IgD-negative memory B cell (primary cell): ENCODE measurements around the gene OSBPL3. TPM values are rescaled to one million over a fixed set of nuclear protein-coding genes. Genes with fewer than 3 reads are reported as not detected.

ENCODE experiments used
- H3K27ac Mint-ChIP-seq, 3 donors: one replicate each; pipeline ENCODE4 v1.8.0; 2020 to 2022; ENCODE audit warnings: mild to moderate bottlenecking in 3 of 3, mixed read lengths in 3 of 3, moderate library complexity in 1 of 3
- H3K27me3 Mint-ChIP-seq: one replicate; pipeline ENCODE4 v1.8.0; 2021; ENCODE audit warnings: mixed read lengths
- H3K36me3 Mint-ChIP-seq: one replicate; pipeline ENCODE4 v1.8.0; 2020; ENCODE audit warnings: mild to moderate bottlenecking, mixed read lengths
- H3K4me1 Mint-ChIP-seq, 3 donors: one replicate each; pipeline ENCODE4 v1.8.0; 2020 to 2022; ENCODE audit warnings: mixed read lengths in 3 of 3, mild to moderate bottlenecking in 1 of 3
- H3K4me3 Mint-ChIP-seq, 4 donors: one replicate each; pipeline ENCODE4 v1.8.0; 2020 to 2022; ENCODE audit warnings: mild to moderate bottlenecking in 4 of 4, mixed read lengths in 4 of 4, moderate library complexity in 3 of 4
- H3K9me3 Mint-ChIP-seq, 3 donors: one replicate each; pipeline ENCODE4 v1.8.0; 2020 to 2021; ENCODE audit warnings: mixed read lengths in 3 of 3, mild to moderate bottlenecking in 1 of 3
- polyA plus RNA-seq: library from polyadenylated mRNA; unstranded; fragments of 300-500 nt; fragmentation: Illumina TruSeq; gene quantifications from one replicate; pipeline ENCODE4 v1.2.3, GENCODE V29; 2021

OSBPL3 gene
- polyA plus RNA-seq, 1 donor from 2014 or later = 13.0 TPM

DNA sequence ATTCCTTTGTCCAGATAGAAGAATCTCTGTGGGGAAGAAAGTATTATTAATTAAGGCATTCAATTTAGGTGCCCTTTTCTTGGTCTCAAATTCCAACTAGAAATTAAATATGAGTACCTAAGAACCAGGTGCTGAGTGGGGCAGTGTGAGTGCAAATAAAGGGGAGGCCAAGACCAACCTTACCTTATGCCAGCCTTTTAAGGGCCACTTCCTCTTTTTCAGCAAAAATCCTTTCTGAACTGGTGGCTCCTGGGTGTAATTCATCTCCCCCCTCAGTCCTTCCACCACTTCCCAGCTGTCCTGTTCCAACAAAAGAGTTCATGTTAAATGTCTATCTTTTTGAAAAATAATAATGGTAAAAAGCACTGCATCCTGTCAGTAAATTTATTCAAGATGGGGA is 108.2 kb downstream of the OSBPL3 start:
- H3K4me3 Mint-ChIP-seq = no peak overlapping the region
- H3K9me3 Mint-ChIP-seq = no peaks in the 10 kb centered on the region
- H3K36me3 Mint-ChIP-seq = peaks cover 6% of the 10 kb centered on the region
- no peaks in the 10 kb centered on the region for H3K27me3 Mint-ChIP-seq
- peaks cover 14 to 21% (median 15%) of the 10 kb centered on the region in 3 donors for H3K4me1 Mint-ChIP-seq
- H3K27ac Mint-ChIP-seq = peak overlapping the region in 1 of 3 donors; percentile 62

DNA sequence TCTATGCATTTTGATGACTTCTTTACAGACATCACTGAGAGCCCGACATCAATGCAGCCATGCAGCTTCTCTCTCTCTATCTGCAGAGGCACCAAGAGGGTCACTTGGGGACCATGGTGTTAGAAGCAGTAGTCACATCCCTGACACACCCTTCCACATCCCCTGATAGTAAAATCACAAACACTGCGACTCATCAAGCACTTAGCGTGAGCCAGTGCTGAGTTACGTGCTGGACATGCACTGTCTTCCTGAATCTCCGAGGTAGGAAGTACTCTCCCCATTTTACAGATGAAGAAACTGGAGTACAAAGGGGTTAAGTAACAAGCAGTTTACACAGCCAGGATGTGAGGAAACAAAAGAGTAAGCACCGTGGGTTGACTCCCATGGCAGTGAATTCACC is 109.2 kb downstream of the OSBPL3 start:
- H3K4me3 Mint-ChIP-seq = peak overlapping the region in 1 of 4 donors; percentile 23
- H3K27me3 Mint-ChIP-seq = no peaks in the 10 kb centered on the region
- H3K4me1 Mint-ChIP-seq = peaks cover 13 to 20% (median 15%) of the 10 kb centered on the region in 3 donors
- no peaks in the 10 kb centered on the region for H3K9me3 Mint-ChIP-seq
- H3K36me3 Mint-ChIP-seq = peaks cover 6% of the 10 kb centered on the region
- H3K27ac Mint-ChIP-seq = peak overlapping the region in 1 of 3 donors; percentile 82

DNA sequence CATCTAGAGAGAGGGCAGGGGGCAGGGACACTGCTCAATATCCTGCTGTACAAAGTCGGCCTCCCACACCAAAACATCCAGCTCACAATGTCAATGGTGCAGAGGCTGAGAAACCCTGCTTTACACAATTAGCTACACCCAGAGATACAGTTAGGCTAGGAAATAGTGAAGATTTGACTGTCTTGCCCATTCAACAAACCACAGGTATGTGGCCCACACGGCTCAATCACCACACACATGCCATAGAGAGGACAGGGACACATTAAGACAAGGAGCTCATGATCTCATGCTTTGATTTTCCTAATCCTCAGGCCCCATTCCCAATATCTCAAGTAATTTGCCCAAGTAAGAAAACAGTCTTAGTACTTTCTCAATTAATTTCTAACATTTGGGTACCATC is 110.4 kb downstream of the OSBPL3 start:
- Mint-ChIP-seq H3K4me1 (peaks cover 13 to 20% (median 15%) of the 10 kb centered on the region in 3 donors), H3K27me3 (no peaks in the 10 kb centered on the region), H3K27ac (peak overlapping the region in 1 of 3 donors; percentile 25), H3K36me3 (peaks cover 10% of the 10 kb centered on the region), H3K4me3 (no peak overlapping the region), H3K9me3 (no peaks in the 10 kb centered on the region)

DNA sequence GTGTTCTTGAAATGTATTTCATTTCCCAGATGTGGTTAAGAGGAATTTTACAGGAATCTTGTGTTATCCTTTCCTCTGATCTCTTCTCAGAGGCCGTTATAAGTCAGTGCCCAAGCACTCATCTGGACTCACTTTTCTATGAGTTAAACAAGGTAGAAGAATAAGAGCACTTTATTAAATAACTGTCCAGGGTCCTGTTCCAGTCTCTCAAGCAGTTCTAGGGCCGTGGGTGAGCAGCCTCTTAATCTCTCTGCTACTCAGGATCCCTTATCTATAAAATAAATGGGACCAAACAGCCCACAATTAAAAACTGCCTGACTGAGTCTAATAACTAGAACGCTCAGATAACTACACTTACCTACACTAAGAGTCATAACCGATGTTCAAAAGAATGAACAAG is 111.2 kb downstream of the OSBPL3 start:
- Mint-ChIP-seq H3K4me1 (peaks cover 12 to 20% (median 15%) of the 10 kb centered on the region in 3 donors), H3K27me3 (no peaks in the 10 kb centered on the region), H3K4me3 (no peak overlapping the region), H3K36me3 (peaks cover 15% of the 10 kb centered on the region), H3K27ac (no peak overlapping the region), H3K9me3 (no peaks in the 10 kb centered on the region)

DNA sequence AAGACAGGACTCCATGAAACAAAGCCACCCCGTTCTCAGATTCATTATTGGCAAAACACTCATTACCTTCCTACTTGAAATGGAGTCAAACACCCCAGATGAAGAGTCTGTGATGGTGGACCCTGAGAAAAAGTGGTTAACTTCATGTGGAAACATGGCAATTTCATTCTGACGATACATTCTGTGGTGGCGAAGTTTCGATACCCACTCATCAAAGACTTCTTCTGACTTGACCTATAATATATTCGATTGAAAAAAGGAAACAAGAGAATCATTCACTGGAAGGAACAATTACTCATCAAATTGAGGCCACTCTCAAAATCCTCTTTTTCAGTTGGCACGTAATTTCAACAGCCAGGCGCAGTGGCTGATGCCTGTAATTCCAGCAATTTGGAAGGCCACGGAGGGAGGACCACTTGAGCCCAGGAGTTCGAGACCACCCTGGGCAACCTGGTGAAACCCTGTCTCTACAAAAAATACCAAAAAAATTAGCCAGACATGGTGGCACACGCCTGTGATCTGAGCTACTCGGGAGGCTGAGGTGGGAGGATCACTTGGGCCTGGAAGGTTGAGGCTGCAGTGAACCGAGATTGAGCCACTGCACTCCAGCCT is 113.9 kb downstream of the OSBPL3 start:
- Mint-ChIP-seq H3K4me1 (peaks cover 3 to 10% (median 5%) of the 10 kb centered on the region in 3 donors), H3K27me3 (no peaks in the 10 kb centered on the region), H3K4me3 (no peak overlapping the region), H3K9me3 (no peaks in the 10 kb centered on the region), H3K36me3 (peaks cover 25% of the 10 kb centered on the region), H3K27ac (peak overlapping the region in 1 of 3 donors; percentile 65)

DNA sequence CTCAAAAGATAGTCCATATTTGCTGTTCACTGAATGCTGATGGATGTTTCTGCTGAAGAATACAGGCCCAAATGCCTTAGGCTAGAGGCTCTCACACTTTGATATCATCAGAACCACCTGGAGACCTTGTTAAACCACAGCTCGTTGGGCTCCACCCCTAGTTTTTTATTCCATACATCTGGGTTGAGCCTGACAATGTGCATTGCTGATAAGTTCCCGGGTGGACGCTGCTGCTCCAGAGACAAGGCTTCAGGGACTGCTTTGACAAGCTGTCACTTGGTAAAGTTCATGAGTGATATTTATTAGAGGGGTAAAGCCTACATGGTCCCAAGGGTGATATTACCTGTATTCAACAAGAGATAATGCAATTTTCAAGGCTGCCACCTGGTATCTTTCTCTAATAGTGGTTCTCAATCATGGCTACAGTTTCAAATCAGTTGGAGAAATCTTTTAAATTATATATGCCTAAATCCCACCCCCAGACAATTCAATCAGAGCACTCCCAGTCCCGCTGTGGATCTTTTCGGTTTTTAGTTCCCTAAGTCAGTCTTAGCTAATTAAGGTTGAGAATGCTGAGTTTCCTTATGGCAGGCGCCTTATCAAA is 115.7 kb downstream of the OSBPL3 start:
- no peak overlapping the region for H3K27ac Mint-ChIP-seq
- H3K9me3 Mint-ChIP-seq = no peaks in the 10 kb centered on the region
- H3K4me1 Mint-ChIP-seq = peaks cover 0 to 2% (median 0%) of the 10 kb centered on the region in 3 donors
- peaks cover 25% of the 10 kb centered on the region for H3K36me3 Mint-ChIP-seq
- H3K27me3 Mint-ChIP-seq = no peaks in the 10 kb centered on the region
- no peak overlapping the region for H3K4me3 Mint-ChIP-seq

DNA sequence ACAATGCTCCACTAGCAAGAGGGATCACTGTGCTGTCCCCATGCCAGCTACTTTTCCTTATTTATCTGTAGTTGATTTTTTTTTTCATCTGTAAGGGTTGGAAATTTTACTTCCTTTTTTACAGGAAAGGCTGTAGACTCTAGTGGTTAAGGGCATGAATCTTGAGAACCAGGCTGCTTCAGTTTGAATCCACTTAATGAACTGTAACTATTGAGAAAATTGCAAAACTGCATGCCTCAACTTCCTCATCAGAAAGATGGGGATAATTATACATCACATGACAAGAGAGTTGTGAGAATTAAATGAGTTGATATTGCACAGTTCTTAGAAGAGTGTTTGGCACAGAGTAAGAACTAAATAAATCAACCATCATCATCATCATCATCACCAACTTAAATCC is 116.4 kb downstream of the OSBPL3 start:
- H3K36me3 Mint-ChIP-seq = peaks cover 25% of the 10 kb centered on the region
- H3K4me1 Mint-ChIP-seq = peaks cover 0 to 2% (median 0%) of the 10 kb centered on the region in 3 donors

DNA sequence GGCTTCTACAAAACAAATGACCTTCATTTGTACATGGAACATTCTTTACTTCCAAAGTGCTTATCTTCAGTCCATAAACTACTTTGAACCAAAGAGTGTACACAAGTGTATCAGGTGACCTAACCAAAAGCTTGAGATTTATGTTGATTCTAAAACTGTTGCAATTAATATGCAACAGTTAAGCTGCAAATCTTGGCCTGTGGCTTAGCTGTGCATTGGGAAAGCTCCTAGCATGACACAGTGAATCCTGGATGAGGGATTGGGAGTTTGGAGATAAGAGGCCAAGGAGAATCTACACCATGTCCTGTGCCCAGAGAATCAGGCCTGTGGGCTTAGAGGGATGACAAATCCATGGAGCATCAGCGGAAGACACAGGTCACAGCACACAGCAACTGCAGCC is 117.5 kb downstream of the OSBPL3 start:
- no peak overlapping the region for H3K27ac Mint-ChIP-seq
- peaks cover 0 to 3% (median 2%) of the 10 kb centered on the region in 3 donors for H3K4me1 Mint-ChIP-seq
- peak overlapping the region in 1 of 4 donors; percentile 63 for H3K4me3 Mint-ChIP-seq
- no peaks in the 10 kb centered on the region for H3K9me3 Mint-ChIP-seq
- no peaks in the 10 kb centered on the region for H3K27me3 Mint-ChIP-seq
- peaks cover 25% of the 10 kb centered on the region for H3K36me3 Mint-ChIP-seq

More for the DNA sequence above, 116.4 kb downstream of the OSBPL3 start:
- Mint-ChIP-seq H3K4me3 (peak overlapping the region in 1 of 4 donors; percentile 1), H3K9me3 (no peaks in the 10 kb centered on the region), H3K27ac (no peak overlapping the region), H3K27me3 (no peaks in the 10 kb centered on the region)

DNA sequence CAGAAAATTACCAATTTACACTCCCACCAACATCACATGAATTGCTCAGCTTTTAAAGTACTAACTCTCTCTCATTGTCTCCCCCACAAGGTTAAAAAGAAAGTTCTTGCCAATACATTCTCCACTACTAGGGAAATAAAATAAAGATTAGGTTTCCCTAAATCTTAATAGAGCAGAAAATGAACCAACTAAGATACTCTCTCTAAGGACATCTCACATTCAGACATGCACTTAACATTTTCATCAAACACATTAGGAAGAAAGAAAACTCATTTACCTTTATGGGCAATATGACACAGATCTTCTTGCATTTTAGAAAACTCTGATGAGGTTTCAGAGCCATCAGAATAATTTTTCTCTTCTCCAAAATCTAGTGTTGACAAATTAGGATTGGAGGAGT is 118.6 kb downstream of the OSBPL3 start:
- no peaks in the 10 kb centered on the region for H3K27me3 Mint-ChIP-seq
- no peak overlapping the region for H3K27ac Mint-ChIP-seq
- H3K4me1 Mint-ChIP-seq = peaks cover 0 to 4% (median 2%) of the 10 kb centered on the region in 3 donors
- H3K4me3 Mint-ChIP-seq = no peak overlapping the region
- no peaks in the 10 kb centered on the region for H3K9me3 Mint-ChIP-seq
- H3K36me3 Mint-ChIP-seq = peaks cover 25% of the 10 kb centered on the region

DNA sequence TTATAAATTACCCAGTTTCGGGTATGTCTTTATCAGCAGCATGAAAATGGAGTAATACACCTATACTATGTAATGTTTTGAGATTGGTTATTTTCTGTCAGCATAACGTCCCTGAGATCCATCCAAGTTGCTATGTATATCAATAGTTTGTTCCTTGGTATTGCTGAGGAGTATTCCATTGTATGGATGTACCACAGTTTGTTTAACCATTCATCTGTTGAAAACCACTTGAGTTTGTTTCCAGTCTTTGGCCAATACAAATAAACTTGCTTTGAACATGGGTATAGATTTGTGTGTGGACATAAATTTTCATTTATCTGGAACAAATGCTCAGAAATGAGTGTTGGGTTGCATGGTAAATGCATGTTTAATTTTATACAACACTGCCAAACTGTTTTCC is 119.4 kb downstream of the OSBPL3 start:
- Mint-ChIP-seq H3K27ac (peak overlapping the region in 1 of 3 donors; percentile 29), H3K27me3 (no peaks in the 10 kb centered on the region), H3K4me1 (peaks cover 0 to 6% (median 2%) of the 10 kb centered on the region in 3 donors), H3K36me3 (peaks cover 25% of the 10 kb centered on the region), H3K4me3 (no peak overlapping the region), H3K9me3 (no peaks in the 10 kb centered on the region)

DNA sequence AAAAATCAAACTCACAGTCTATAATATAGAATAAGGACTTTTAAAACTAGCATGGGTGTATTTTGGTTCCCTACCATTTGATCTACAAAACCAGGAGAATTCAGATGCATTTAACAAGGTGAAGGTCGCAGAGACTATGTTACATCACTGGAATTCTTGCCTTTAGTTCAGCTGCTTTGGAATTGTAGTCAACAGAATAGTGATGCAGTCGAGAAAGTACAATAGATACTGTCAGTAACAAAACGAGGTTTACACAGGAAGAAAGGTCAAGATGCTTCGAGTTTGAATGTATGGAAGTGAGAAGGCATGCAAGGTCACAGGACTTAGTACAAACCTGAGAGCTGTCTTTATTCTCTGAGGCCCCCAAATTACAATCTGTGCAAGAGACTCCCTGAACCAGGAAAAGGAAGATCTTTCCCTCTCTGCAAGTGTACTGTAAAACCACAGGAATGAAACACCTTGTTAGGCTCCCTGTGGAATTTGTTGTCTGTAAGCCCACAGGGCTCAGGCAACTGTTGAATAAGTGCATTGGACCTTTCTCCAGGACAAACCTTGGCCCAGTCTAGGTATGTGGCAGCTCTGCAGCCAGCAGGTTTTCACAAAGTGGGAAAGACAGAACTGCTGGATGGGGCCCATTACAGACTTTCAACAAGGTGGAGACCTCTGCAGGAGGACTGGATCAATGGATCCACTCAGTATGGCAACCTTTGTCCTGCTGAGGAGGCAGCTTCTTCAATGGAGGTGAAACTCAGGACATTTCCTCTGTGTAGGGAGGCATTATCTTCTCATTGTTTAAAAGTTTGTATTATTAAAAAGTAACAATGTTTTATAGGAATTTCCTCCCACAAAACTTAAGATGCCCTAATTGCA is 121.6 kb downstream of the OSBPL3 start:
- H3K27me3 Mint-ChIP-seq = no peaks in the 10 kb centered on the region
- peaks cover 0 to 6% (median 6%) of the 10 kb centered on the region in 3 donors for H3K4me1 Mint-ChIP-seq
- H3K4me3 Mint-ChIP-seq = no peak overlapping the region
- H3K9me3 Mint-ChIP-seq = no peaks in the 10 kb centered on the region
- peaks cover 20% of the 10 kb centered on the region for H3K36me3 Mint-ChIP-seq
- no peak overlapping the region for H3K27ac Mint-ChIP-seq

DNA sequence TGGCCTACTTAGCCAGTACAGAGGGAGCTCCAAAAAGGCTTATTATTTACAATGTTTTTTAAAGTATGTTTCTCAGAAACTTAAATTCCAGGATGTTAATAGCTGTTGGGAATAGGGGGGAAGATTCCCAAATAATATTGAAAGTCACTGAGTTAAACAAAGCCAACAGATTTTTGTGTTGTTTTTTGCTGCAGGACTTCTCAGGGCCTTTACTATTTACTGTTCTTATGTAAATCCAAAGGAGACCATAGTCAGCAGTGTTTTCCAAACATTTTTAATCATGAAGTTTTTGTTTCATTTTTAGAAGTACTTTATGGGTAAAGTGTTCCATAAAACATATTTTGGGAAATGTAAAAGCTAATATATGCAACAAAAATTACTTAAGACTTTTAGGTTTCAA is 122.4 kb downstream of the OSBPL3 start:
- Mint-ChIP-seq H3K27ac (no peak overlapping the region), H3K4me1 (peaks cover 0 to 6% (median 6%) of the 10 kb centered on the region in 3 donors), H3K9me3 (no peaks in the 10 kb centered on the region), H3K27me3 (no peaks in the 10 kb centered on the region), H3K4me3 (no peak overlapping the region), H3K36me3 (peaks cover 18% of the 10 kb centered on the region)

DNA sequence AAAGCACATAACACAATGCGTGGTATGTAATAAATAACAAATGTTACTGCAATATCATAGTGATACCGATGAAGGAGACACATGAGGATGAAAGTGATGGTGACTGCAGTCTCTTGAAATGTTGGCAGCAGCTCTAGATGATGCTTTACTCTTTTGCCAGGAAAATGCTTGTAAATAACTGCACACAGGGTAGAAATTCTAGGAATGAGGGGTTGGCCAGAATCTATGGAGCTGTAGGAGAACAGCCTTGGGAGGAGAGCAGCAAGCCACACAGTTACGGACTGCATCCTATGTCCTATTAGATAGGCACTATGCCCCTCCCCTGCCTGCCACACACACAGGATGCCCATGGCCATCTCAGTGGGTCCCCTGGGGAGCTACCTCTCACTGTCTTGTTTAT is 125.1 kb downstream of the OSBPL3 start:
- no peaks in the 10 kb centered on the region for H3K27me3 Mint-ChIP-seq
- no peaks in the 10 kb centered on the region for H3K9me3 Mint-ChIP-seq
- peaks cover 13% of the 10 kb centered on the region for H3K36me3 Mint-ChIP-seq
- peaks cover 0 to 6% (median 6%) of the 10 kb centered on the region in 3 donors for H3K4me1 Mint-ChIP-seq
- no peak overlapping the region for H3K4me3 Mint-ChIP-seq
- no peak overlapping the region for H3K27ac Mint-ChIP-seq

DNA sequence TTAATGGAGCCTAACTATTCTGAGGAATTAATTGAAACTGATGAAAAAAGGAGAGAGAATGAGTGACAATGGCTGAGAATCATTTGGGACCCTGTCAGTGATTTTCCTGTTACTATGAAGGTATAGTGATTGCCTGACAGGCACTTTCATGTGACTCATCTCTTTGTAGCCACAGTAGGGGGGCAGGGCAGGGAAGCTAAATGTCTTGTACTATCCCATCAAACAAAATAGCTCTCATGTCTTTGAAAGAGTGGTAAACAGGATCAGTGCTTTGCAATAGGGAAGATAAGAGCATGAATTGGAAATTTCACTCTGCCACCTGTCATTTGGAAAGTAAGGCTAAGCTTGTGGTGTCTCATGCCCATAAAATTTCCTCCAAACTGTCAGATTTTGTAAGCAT is 128.2 kb downstream of the OSBPL3 start:
- H3K27ac Mint-ChIP-seq = no peak overlapping the region
- H3K4me3 Mint-ChIP-seq = no peak overlapping the region
- no peaks in the 10 kb centered on the region for H3K27me3 Mint-ChIP-seq
- H3K36me3 Mint-ChIP-seq = peaks cover 16% of the 10 kb centered on the region
- H3K4me1 Mint-ChIP-seq = peaks cover 5 to 10% (median 8%) of the 10 kb centered on the region in 3 donors
- no peaks in the 10 kb centered on the region for H3K9me3 Mint-ChIP-seq

DNA sequence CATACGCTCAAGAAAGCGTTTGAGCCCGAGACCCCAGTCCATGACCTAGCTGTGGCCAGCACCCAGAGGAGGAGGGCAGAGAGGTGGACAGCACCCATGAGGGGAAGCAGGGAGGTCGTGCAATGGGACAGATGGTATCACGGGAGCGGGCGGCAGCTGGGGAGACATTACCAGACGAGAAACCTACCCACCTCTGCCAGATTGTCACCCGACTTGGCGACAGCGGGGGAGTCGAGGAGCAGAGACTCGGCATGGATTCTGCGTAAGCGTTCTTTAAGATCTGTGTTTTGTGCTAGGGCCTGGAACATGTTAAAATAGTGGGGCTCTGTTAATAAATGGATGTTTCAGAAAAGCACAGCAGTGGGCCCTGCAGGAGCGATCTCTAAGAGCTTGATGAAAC is 131.1 kb downstream of the OSBPL3 start:
- Mint-ChIP-seq H3K27me3 (no peaks in the 10 kb centered on the region), H3K36me3 (peaks cover 12% of the 10 kb centered on the region), H3K4me3 (no peak overlapping the region), H3K4me1 (peaks cover 16 to 18% (median 18%) of the 10 kb centered on the region in 3 donors), H3K27ac (peak overlapping the region in 2 of 3 donors; percentile 58 to 74), H3K9me3 (no peaks in the 10 kb centered on the region)
